Mesenchymal stem cell (in vitro differentiated cells and primary cell): ENCODE results near the gene COL25A1.

Source experiments
- DNase-seq: peaks from one replicate; pipeline ENCODE4 v3.0.0-alpha.2; 2013
- H2AFZ ChIP-seq: one replicate; pipeline ENCODE4 v1.6.1; 2013; ENCODE audit warnings: low read depth, mild to moderate bottlenecking, control low read depth, inconsistent platforms, low read length, moderate library complexity
- H2AK5ac ChIP-seq: 2 replicates; pipeline ENCODE4 v1.6.1; 2013; ENCODE audit warnings: low read length, moderate library complexity, mild to moderate bottlenecking, inconsistent platforms; ENCODE audit not compliant: severe bottlenecking
- H2BK120ac ChIP-seq: one replicate; pipeline ENCODE4 v1.6.1; 2013; ENCODE audit warnings: low read depth, mild to moderate bottlenecking, inconsistent platforms, low read length, moderate library complexity
- H2BK12ac ChIP-seq, 2 experiments: one replicate each; pipeline ENCODE4 v1.6.1; 2013; ENCODE audit warnings: inconsistent platforms in 2 of 2, low read length in 2 of 2, mild to moderate bottlenecking in 2 of 2, moderate library complexity in 2 of 2, control low read depth in 1 of 2
- H2BK15ac ChIP-seq: one replicate; pipeline ENCODE4 v1.6.1; 2013; ENCODE audit warnings: mild to moderate bottlenecking, low read depth, inconsistent platforms; ENCODE audit not compliant: poor library complexity, severe bottlenecking
- H2BK5ac ChIP-seq: 2 replicates; pipeline ENCODE4 v1.6.1; 2013; ENCODE audit warnings: low read depth, mild to moderate bottlenecking, low read length, control low read depth, inconsistent platforms; ENCODE audit not compliant: poor library complexity, severe bottlenecking
- H3K14ac ChIP-seq, 2 experiments: one replicate each; pipeline ENCODE4 v1.6.1; 2013; ENCODE audit warnings: inconsistent platforms in 2 of 2, low read length in 2 of 2, control low read depth in 1 of 2, mild to moderate bottlenecking in 1 of 2, moderate library complexity in 1 of 2
- H3K18ac ChIP-seq, 2 experiments: one replicate each; pipeline ENCODE4 v1.6.1; 2013; ENCODE audit warnings: inconsistent platforms in 2 of 2, low read length in 2 of 2, control low read depth in 1 of 2, low read depth in 1 of 2, mild to moderate bottlenecking in 1 of 2
- H3K23ac ChIP-seq, 2 experiments: one replicate each; pipeline ENCODE4 v1.6.1; 2013; ENCODE audit warnings: inconsistent platforms in 2 of 2, low read length in 2 of 2, mild to moderate bottlenecking in 2 of 2, moderate library complexity in 2 of 2, control low read depth in 1 of 2
- H3K27ac ChIP-seq: 2 replicates; pipeline ENCODE4 v1.5.1; 2013; ENCODE audit warnings: mild to moderate bottlenecking, moderate library complexity, low read length, control low read depth, inconsistent platforms; ENCODE audit not compliant: poor library complexity, severe bottlenecking
- H3K27me3 ChIP-seq, 2 experiments: 2 replicates each; pipeline versions ENCODE4 v1.6.1 to v1.7.0; 2013; ENCODE audit warnings: low read length in 2 of 2, mild to moderate bottlenecking in 2 of 2, moderate library complexity in 2 of 2, control low read depth in 1 of 2, inconsistent platforms in 1 of 2; ENCODE audit not compliant: control insufficient read depth in 1 of 2, insufficient read depth in 1 of 2
- H3K36me3 ChIP-seq, 2 experiments: 2 replicates each; pipeline versions ENCODE4 v1.6.1 to v1.7.0; 2013; ENCODE audit warnings: low read length in 2 of 2, control low read depth in 1 of 2, inconsistent platforms in 1 of 2, low read depth in 1 of 2, mild to moderate bottlenecking in 1 of 2; ENCODE audit not compliant: insufficient read depth in 2 of 2, control insufficient read depth in 1 of 2
- H3K4ac ChIP-seq, 2 experiments: one replicate each; pipeline ENCODE4 v1.6.1; 2013; ENCODE audit warnings: inconsistent platforms in 2 of 2, low read length in 2 of 2, mild to moderate bottlenecking in 2 of 2, moderate library complexity in 2 of 2, control low read depth in 1 of 2, low read depth in 1 of 2
- H3K4me1 ChIP-seq: 2 replicates; pipeline ENCODE4 v1.6.1; 2013; ENCODE audit warnings: low read depth, low read length, control low read depth; ENCODE audit not compliant: control insufficient read depth, insufficient read depth
- H3K4me2 ChIP-seq: 2 replicates; pipeline ENCODE4 v1.6.1; 2013; ENCODE audit warnings: low read length, mild to moderate bottlenecking, inconsistent platforms; ENCODE audit not compliant: poor library complexity, severe bottlenecking
- H3K4me3 ChIP-seq, 2 experiments: 2 replicates each; pipeline versions ENCODE4 v1.5.1 to v1.7.0; 2013; ENCODE audit warnings: low read length in 2 of 2, mild to moderate bottlenecking in 2 of 2, control low read depth in 1 of 2, low read depth in 1 of 2; ENCODE audit not compliant: insufficient read depth in 1 of 2
- H3K79me1 ChIP-seq: replicated peaks from 2 replicates; pipeline ENCODE4 v1.6.1; 2013; ENCODE audit warnings: mild to moderate bottlenecking, control low read depth, low read length, inconsistent platforms; ENCODE audit not compliant: poor library complexity, severe bottlenecking
- H3K9ac ChIP-seq: 2 replicates; pipeline ENCODE4 v1.7.0; 2013; ENCODE audit warnings: mild to moderate bottlenecking, low read length, moderate library complexity
- H3K9me3 ChIP-seq: 2 replicates; pipeline ENCODE4 v1.7.0; 2013; ENCODE audit warnings: mild to moderate bottlenecking, low read length; ENCODE audit not compliant: control insufficient read depth
- H4K8ac ChIP-seq: one replicate; pipeline ENCODE4 v1.6.1; 2013; ENCODE audit warnings: inconsistent platforms, mild to moderate bottlenecking, low read length, moderate library complexity
- H4K91ac ChIP-seq: one replicate; pipeline ENCODE4 v1.6.1; 2013; ENCODE audit warnings: mild to moderate bottlenecking, low read length, inconsistent platforms
- WGBS: methylation state at CpG from one replicate; pipeline ENCODE4 v1.1.7; 2013; ENCODE audit warnings: mixed read lengths; 5-methylcytosine and 5-hydroxymethylcytosine counted together

The COL25A1 gene

GRCh38 chr4:108922191-108922590, 380.3 kb downstream of the COL25A1 start:
- H3K4ac ChIP-seq = no peak overlapping the region
- no peak overlapping the region for H3K18ac ChIP-seq
- no peak overlapping the region for H2BK5ac ChIP-seq
- H3K4me3 ChIP-seq = no peak overlapping the region
- WGBS = 74% methylated on average over 2 of the region's 5 CpGs
- H3K9me3 ChIP-seq = no peaks in the 10 kb centered on the region
- H2BK15ac ChIP-seq = no peak overlapping the region
- no peak overlapping the region for H2BK12ac ChIP-seq
- H3K27ac ChIP-seq = no peak overlapping the region
- H2BK120ac ChIP-seq = no peak overlapping the region
- H4K8ac ChIP-seq = no peak overlapping the region
- no peak overlapping the region for H3K4me2 ChIP-seq
- no peaks in the 10 kb centered on the region for H3K36me3 ChIP-seq
- H2AFZ ChIP-seq = no peak overlapping the region
- H3K9ac ChIP-seq = no peak overlapping the region
- H3K4me1 ChIP-seq = no peaks in the 10 kb centered on the region
- H3K79me1 ChIP-seq = no peaks in the 10 kb centered on the region
- DNase-seq = no peak
- H3K14ac ChIP-seq = no peak overlapping the region
- H4K91ac ChIP-seq = no peak overlapping the region
- H2AK5ac ChIP-seq = no peak overlapping the region
- no peak overlapping the region for H3K23ac ChIP-seq
- no peaks in the 10 kb centered on the region for H3K27me3 ChIP-seq

DNA sequence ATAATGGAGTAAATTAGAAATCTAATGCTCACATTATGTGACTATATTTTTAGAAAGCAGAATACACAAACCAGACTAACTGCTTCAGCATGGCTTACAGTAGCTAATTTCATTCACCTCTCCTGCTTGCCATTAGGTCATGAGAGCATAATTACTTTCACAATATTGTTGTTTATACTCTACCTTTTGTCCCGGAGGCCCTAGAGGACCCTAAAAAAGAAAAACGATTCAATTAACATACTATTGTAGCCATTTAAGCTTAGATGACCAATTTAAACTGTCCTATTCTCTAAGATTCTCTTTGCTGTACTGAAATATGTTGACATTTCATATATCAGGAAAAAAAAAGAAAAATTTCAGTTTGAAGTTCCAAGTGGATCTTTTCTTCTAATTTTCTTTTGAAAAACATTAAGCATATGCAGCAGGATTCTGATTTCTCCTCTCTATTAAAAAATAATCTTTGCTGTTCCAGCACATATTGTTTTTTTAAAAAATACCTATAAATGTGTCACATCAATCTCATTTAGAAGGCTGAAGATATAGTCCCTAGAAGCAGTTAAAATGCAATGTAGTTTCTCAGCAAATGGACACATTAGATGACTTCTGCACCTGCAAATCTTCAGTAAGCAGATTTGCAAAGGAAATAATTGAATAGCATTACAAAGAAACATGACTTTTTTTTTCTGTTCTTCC, 381.9 kb downstream of the COL25A1 start:
- H3K4ac ChIP-seq = no peak overlapping the region
- H3K4me2 ChIP-seq = no peak overlapping the region
- no peak overlapping the region for H3K14ac ChIP-seq

DNA sequence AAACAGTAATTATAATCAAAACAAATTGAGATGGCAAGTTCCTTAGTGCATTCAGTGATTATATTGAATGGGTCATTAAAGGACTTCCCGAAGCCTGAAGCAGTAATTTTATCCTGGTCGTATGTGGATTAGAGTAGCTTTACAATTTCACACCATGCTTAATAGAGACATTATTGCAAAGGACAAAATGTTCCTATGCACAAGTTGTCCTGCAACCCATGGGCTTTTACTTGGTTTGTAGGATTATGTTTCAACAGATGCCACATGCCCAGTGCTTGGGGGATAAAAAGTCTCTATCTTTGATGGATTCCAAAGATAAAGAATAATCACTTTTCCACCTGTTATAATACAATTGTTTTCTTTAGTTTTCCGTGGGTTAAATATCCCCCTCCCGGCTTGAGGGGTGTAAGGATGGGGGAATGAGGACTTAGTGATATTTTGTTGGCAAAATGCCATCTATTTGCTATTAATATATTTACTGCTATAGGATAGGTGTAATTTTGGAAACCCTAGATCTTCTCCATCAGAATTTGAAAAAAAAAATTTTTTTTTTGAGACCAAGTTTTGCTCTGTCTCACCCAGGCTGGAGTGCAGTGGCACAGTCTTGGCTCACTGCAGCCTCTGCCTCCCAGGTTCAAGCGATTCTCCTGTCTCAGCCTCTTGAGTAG, 383.1 kb downstream of the COL25A1 start:
- H2BK12ac ChIP-seq = no peak overlapping the region
- H3K4me3 ChIP-seq = no peak overlapping the region
- no peak overlapping the region for H4K91ac ChIP-seq
- H3K4ac ChIP-seq = no peak overlapping the region
- no peak overlapping the region for H4K8ac ChIP-seq
- no peak overlapping the region for H3K9ac ChIP-seq
- H2AFZ ChIP-seq = no peak overlapping the region
- no peaks in the 10 kb centered on the region for H3K9me3 ChIP-seq
- no peak overlapping the region for H3K18ac ChIP-seq
- no peak overlapping the region for H2BK15ac ChIP-seq
- no peaks in the 10 kb centered on the region for H3K79me1 ChIP-seq
- H3K4me1 ChIP-seq = no peaks in the 10 kb centered on the region
- DNase-seq = no peak
- WGBS = 96% methylated on average over 3 of the region's 5 CpGs
- H3K27ac ChIP-seq = no peak overlapping the region
- no peaks in the 10 kb centered on the region for H3K27me3 ChIP-seq
- no peak overlapping the region for H2AK5ac ChIP-seq
- H3K14ac ChIP-seq = no peak overlapping the region
- H3K36me3 ChIP-seq = no peaks in the 10 kb centered on the region
- H2BK5ac ChIP-seq = no peak overlapping the region
- no peak overlapping the region for H3K23ac ChIP-seq
- H3K4me2 ChIP-seq = no peak overlapping the region
- H2BK120ac ChIP-seq = no peak overlapping the region

More for the DNA sequence above, 381.9 kb downstream of the COL25A1 start:
- DNase-seq = no peak
- Histone ChIP-seq H3K27ac (no peak overlapping the region), H3K4me1 (no peaks in the 10 kb centered on the region), H2AFZ (no peak overlapping the region), H3K9me3 (no peaks in the 10 kb centered on the region), H3K27me3 (no peaks in the 10 kb centered on the region), H2BK120ac (no peak overlapping the region), H2BK15ac (no peak overlapping the region), H2AK5ac (no peak overlapping the region), H3K79me1 (no peaks in the 10 kb centered on the region), H3K36me3 (no peaks in the 10 kb centered on the region), H4K91ac (no peak overlapping the region), H3K4me3 (no peak overlapping the region), H3K18ac (no peak overlapping the region), H2BK5ac (no peak overlapping the region), H2BK12ac (no peak overlapping the region), H3K23ac (no peak overlapping the region), H4K8ac (no peak overlapping the region), H3K9ac (no peak overlapping the region)
- no CpG with 5 or more reads among the region's 2 CpGs for WGBS

- Histone ChIP-seq H3K4me1 (no peaks in the 10 kb centered on the region), H3K27me3 (no peaks in the 10 kb centered on the region), H3K36me3 (no peaks in the 10 kb centered on the region), H3K79me1 (no peaks in the 10 kb centered on the region), H3K14ac (peak overlapping the region in 1 of 2 experiments; percentile 56), H2BK5ac (no peak overlapping the region), H3K4me2 (no peak overlapping the region), H3K4me3 (no peak overlapping the region), H4K8ac (no peak overlapping the region), H3K23ac (no peak overlapping the region), H2AFZ (no peak overlapping the region), H2BK15ac (no peak overlapping the region), H3K9me3 (no peaks in the 10 kb centered on the region), H2BK12ac (no peak overlapping the region), H3K4ac (no peak overlapping the region), H4K91ac (no peak overlapping the region), H3K9ac (no peak overlapping the region), H3K27ac (no peak overlapping the region), H3K18ac (no peak overlapping the region), H2AK5ac (no peak overlapping the region), H2BK120ac (no peak overlapping the region)
- DNase-seq = no peak
- WGBS = 80% methylated on average over 4 of the region's 5 CpGs
These were observed 385.2 kb downstream of the COL25A1 start for GRCh38 chr4:108917255-108917654.
